ENCODE results near the gene SH3PXD2A.

- no peak for TF ChIP-seq POLR2A (IDR thresholded peaks at IDR 0.05)
- TF ChIP-seq CTCF (IDR thresholded peaks at IDR 0.05), result no peak
These were observed 46.6 kb downstream of the SH3PXD2A start for GRCh38 chr10:103808780-103809179.

All from sigmoid colon (tissue), 3 donors.